Measurements from ENCODE around the gene MUC3A.

- TF ChIP-seq CTCF (IDR thresholded peaks at IDR 0.05; ENCODE audit: poor library complexity) (no peak), EZH2 (IDR thresholded peaks at IDR 0.05; ENCODE audit: borderline replicate concordance) (no peak), EZH2phosphoT487 (IDR thresholded peaks at IDR 0.05; ENCODE audit: low read depth, severe bottlenecking, unreplicated experiment) (no peak)
Measured at GRCh38 chr7:100964630-100965029, 15.3 kb downstream of the MUC3A start.
